H9 (cell line): ENCODE measurements around the gene B4GALNT1. TPM values are rescaled to one million over a fixed set of nuclear protein-coding genes. Genes with fewer than 3 reads are reported as not detected.

Experiments used
- DNase-seq: peaks from one replicate; pipeline ENCODE4 v3.0.0-alpha.2; 2017
- H2AFZ ChIP-seq: one replicate; pipeline ENCODE4 v1.6.1; 2013; ENCODE audit warnings: mild to moderate bottlenecking, low read length, control low read depth, moderate library complexity
- H2AK5ac ChIP-seq: 2 replicates; pipeline ENCODE4 v1.6.1; 2013; ENCODE audit warnings: low read length, control low read depth, mixed read lengths; ENCODE audit not compliant: insufficient read length
- H2BK120ac ChIP-seq: one replicate; pipeline ENCODE4 v1.6.1; 2013; ENCODE audit warnings: low read depth, mild to moderate bottlenecking, low read length, control low read depth, inconsistent platforms; ENCODE audit not compliant: poor library complexity, severe bottlenecking
- H2BK12ac ChIP-seq: 2 replicates; pipeline ENCODE4 v1.6.1; 2013; ENCODE audit warnings: low read length, control low read depth, mixed read lengths, low read depth; ENCODE audit not compliant: insufficient read length
- H2BK15ac ChIP-seq: 2 replicates; pipeline ENCODE4 v1.6.1; 2013; ENCODE audit warnings: low read depth, low read length, control low read depth
- H2BK20ac ChIP-seq: one replicate; pipeline ENCODE4 v1.6.1; 2013; ENCODE audit warnings: low read depth, mild to moderate bottlenecking, low read length, control low read depth, inconsistent platforms; ENCODE audit not compliant: poor library complexity, severe bottlenecking
- H2BK5ac ChIP-seq: 2 replicates; pipeline ENCODE4 v1.6.1; 2013; ENCODE audit warnings: low read length, control low read depth, mixed read lengths; ENCODE audit not compliant: insufficient read length
- H3K14ac ChIP-seq: 2 replicates; pipeline ENCODE4 v1.6.1; 2013; ENCODE audit warnings: low read length, control low read depth; ENCODE audit not compliant: insufficient read depth
- H3K18ac ChIP-seq: 2 replicates; pipeline ENCODE4 v1.6.1; 2013; ENCODE audit warnings: low read depth, mild to moderate bottlenecking, mixed read lengths, low read length, control low read depth; ENCODE audit not compliant: insufficient read length
- H3K23ac ChIP-seq: 2 replicates; pipeline ENCODE4 v1.6.1; 2013; ENCODE audit warnings: low read length, control low read depth, mixed read lengths, low read depth; ENCODE audit not compliant: insufficient read length
- H3K23me2 ChIP-seq: 2 replicates; pipeline ENCODE4 v1.6.1; 2013; ENCODE audit warnings: low read depth, mild to moderate bottlenecking, mixed read lengths, low read length, control low read depth; ENCODE audit not compliant: insufficient read length, poor library complexity, severe bottlenecking
- H3K27ac ChIP-seq: 2 replicates; pipeline ENCODE4 v1.5.1; 2013; ENCODE audit warnings: low read length, control low read depth, mixed read lengths, low read depth; ENCODE audit not compliant: insufficient read length
- H3K27me3 ChIP-seq: 2 replicates; pipeline ENCODE4 v1.6.1; 2013; ENCODE audit warnings: low read length, control low read depth, inconsistent platforms; ENCODE audit not compliant: insufficient read depth
- H3K4ac ChIP-seq: 2 replicates; pipeline ENCODE4 v1.6.1; 2013; ENCODE audit warnings: low read depth, mild to moderate bottlenecking, control low read depth, inconsistent platforms, low read length, moderate library complexity
- H3K4me1 ChIP-seq: 2 replicates; pipeline ENCODE4 v1.6.1; 2013; ENCODE audit warnings: low read length, control low read depth, inconsistent platforms; ENCODE audit not compliant: insufficient read depth
- H3K4me2 ChIP-seq: 2 replicates; pipeline ENCODE4 v1.6.1; 2013; ENCODE audit warnings: low read length, control low read depth, mixed read lengths; ENCODE audit not compliant: insufficient read length, insufficient read depth
- H3K56ac ChIP-seq: 2 replicates; pipeline ENCODE4 v1.6.1; 2013; ENCODE audit warnings: low read depth, mild to moderate bottlenecking, mixed read lengths, low read length, control low read depth; ENCODE audit not compliant: insufficient read length
- H3K79me1 ChIP-seq: 2 replicates; pipeline ENCODE4 v1.6.1; 2013; ENCODE audit warnings: low read depth, mild to moderate bottlenecking, moderate library complexity, low read length, control low read depth, inconsistent platforms; ENCODE audit not compliant: insufficient read depth, poor library complexity, severe bottlenecking
- H3K79me2 ChIP-seq: 2 replicates; pipeline ENCODE4 v1.6.1; 2013; ENCODE audit warnings: low read length, control low read depth, inconsistent platforms; ENCODE audit not compliant: insufficient read depth
- H3K9ac ChIP-seq: 2 replicates; pipeline ENCODE4 v1.6.1; 2013; ENCODE audit warnings: low read length, control low read depth, mixed read lengths; ENCODE audit not compliant: insufficient read length; ENCODE audit errors: extremely low read depth
- H3K9me3 ChIP-seq: one replicate; pipeline ENCODE4 v1.6.1; 2013; ENCODE audit warnings: low read depth, low read length, inconsistent platforms; ENCODE audit not compliant: control insufficient read depth
- H3T11ph ChIP-seq: one replicate; pipeline ENCODE4 v1.6.1; 2013; ENCODE audit warnings: mild to moderate bottlenecking, low read length, control low read depth, inconsistent platforms
- H4K20me1 ChIP-seq: one replicate; pipeline ENCODE4 v1.6.1; 2013; ENCODE audit not compliant: control insufficient read depth, insufficient read length, insufficient read depth
- H4K5ac ChIP-seq: 2 replicates; pipeline ENCODE4 v1.6.1; 2013; ENCODE audit warnings: low read depth, mild to moderate bottlenecking, mixed read lengths, low read length, control low read depth; ENCODE audit not compliant: insufficient read length
- H4K8ac ChIP-seq: replicated peaks from 2 replicates; pipeline ENCODE4 v1.6.1; 2013; ENCODE audit warnings: low read length, control low read depth, mixed read lengths, low read depth; ENCODE audit not compliant: insufficient read length
- H4K91ac ChIP-seq: 2 replicates; pipeline ENCODE4 v1.6.1; 2013; ENCODE audit warnings: low read depth, mild to moderate bottlenecking, moderate library complexity, mixed read lengths, low read length, control low read depth; ENCODE audit not compliant: insufficient read length
- H3K27ac Mint-ChIP-seq, 3 experiments: 2 replicates in 2 of 3; 3 replicates in 1 of 3; pipeline ENCODE4 v1.8.0; 2020 to 2021; ENCODE audit warnings: mixed read lengths in 3 of 3, mild to moderate bottlenecking in 1 of 3, moderate library complexity in 1 of 3
- H3K27me3 Mint-ChIP-seq: 2 replicates; pipeline ENCODE4 v1.8.0; 2021; ENCODE audit warnings: low read depth, mild to moderate bottlenecking, moderate library complexity, mixed read lengths
- H3K36me3 Mint-ChIP-seq, 3 experiments: 2 replicates in 2 of 3; 3 replicates in 1 of 3; pipeline ENCODE4 v1.8.0; 2020 to 2021; ENCODE audit warnings: low read depth in 3 of 3, mixed read lengths in 3 of 3; ENCODE audit not compliant: insufficient read depth in 1 of 3
- H3K4me1 Mint-ChIP-seq, 2 experiments: 2 replicates each; pipeline ENCODE4 v1.8.0; 2020; ENCODE audit warnings: mixed read lengths in 2 of 2
- H3K4me3 Mint-ChIP-seq, 2 experiments: 2 replicates in 1 of 2; 3 replicates in 1 of 2; pipeline ENCODE4 v1.8.0; 2020 to 2021; ENCODE audit warnings: mild to moderate bottlenecking in 2 of 2, mixed read lengths in 2 of 2, moderate library complexity in 1 of 2
- H3K9me3 Mint-ChIP-seq, 2 experiments: 2 replicates in 1 of 2; 3 replicates in 1 of 2; pipeline ENCODE4 v1.8.0; 2020; ENCODE audit warnings: mild to moderate bottlenecking in 2 of 2, mixed read lengths in 2 of 2, moderate library complexity in 1 of 2
- total RNA-seq: library from RNA; stranded (reverse); gene quantifications from 2 replicates; pipeline ENCODE4 v1.2.1, GENCODE V29; 2021
- TF ChIP-seq, protein P1 (sequence below): fragments of 200-600 bp; sonication (generic); conservative IDR thresholded peaks from 3 replicates; pipeline ENCODE4 v1.8.0; 2021; ENCODE audit warnings: antibody characterized with exemption, mild to moderate bottlenecking

The B4GALNT1 gene
- total RNA-seq, 1 experiment from 2014 or later = 2.3 TPM

DNA sequence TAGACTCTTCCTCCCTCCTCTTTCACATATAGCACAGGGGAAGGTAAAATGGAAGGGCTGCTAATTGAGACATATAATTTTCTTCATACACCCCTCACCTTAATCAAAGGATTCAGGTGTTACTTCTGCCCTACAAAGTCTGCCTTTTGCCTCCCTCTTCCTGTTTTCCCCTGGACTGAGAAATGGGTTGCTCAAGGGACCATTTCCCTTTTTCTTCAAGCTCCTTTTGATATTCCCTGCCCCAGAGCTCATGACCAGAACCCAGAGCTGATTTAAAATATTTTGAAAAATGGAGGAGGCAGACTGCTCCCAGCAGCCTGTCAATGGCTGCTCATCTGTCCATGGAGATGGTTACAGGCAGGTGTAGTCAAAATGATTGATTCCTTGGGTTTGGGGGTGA, 48.3 kb downstream of the B4GALNT1 start:
- Histone ChIP-seq H2BK12ac (no peak overlapping the region), H3K27me3 (no peaks in the 10 kb centered on the region)
- H3K4me3 Mint-ChIP-seq = no peak overlapping the region

More for the DNA sequence above, 48.3 kb downstream of the B4GALNT1 start:
- Histone ChIP-seq H2BK15ac (no peak overlapping the region), H3K9me3 (no peaks in the 10 kb centered on the region), H2BK20ac (no peak overlapping the region), H3K79me2 (no peaks in the 10 kb centered on the region), H4K91ac (no peak overlapping the region), H4K8ac (no peak overlapping the region), H3K23ac (no peak overlapping the region), H2AFZ (no peak overlapping the region), H2AK5ac (no peak overlapping the region), H3K9ac (no peak overlapping the region), H4K20me1 (no peaks in the 10 kb centered on the region), H2BK120ac (no peak overlapping the region), H4K5ac (no peak overlapping the region), H3K4me2 (no peak overlapping the region), H3K27ac (no peak overlapping the region), H3K4ac (no peak overlapping the region), H3K4me1 (no peaks in the 10 kb centered on the region), H3T11ph (no peak overlapping the region), H3K18ac (no peak overlapping the region), H3K23me2 (no peaks in the 10 kb centered on the region), H3K79me1 (no peaks in the 10 kb centered on the region), H2BK5ac (no peak overlapping the region), H3K14ac (no peak overlapping the region), H3K56ac (no peak overlapping the region)
- H3K36me3 Mint-ChIP-seq = peaks cover 12 to 38% (median 28%) of the 10 kb centered on the region in 3 experiments
- TF ChIP-seq, protein P1, sequence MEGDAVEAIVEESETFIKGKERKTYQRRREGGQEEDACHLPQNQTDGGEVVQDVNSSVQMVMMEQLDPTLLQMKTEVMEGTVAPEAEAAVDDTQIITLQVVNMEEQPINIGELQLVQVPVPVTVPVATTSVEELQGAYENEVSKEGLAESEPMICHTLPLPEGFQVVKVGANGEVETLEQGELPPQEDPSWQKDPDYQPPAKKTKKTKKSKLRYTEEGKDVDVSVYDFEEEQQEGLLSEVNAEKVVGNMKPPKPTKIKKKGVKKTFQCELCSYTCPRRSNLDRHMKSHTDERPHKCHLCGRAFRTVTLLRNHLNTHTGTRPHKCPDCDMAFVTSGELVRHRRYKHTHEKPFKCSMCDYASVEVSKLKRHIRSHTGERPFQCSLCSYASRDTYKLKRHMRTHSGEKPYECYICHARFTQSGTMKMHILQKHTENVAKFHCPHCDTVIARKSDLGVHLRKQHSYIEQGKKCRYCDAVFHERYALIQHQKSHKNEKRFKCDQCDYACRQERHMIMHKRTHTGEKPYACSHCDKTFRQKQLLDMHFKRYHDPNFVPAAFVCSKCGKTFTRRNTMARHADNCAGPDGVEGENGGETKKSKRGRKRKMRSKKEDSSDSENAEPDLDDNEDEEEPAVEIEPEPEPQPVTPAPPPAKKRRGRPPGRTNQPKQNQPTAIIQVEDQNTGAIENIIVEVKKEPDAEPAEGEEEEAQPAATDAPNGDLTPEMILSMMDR = no peak
- H3K27me3 Mint-ChIP-seq = no peaks in the 10 kb centered on the region
- H3K27ac Mint-ChIP-seq = peak overlapping the region in 1 of 3 experiments; percentile 49; a peak in 1 of 7 replicates
- no peak for DNase-seq
- no peaks in the 10 kb centered on the region for H3K9me3 Mint-ChIP-seq
- peaks cover 0 to 2% of the 10 kb centered on the region in 2 experiments; a peak in 1 of 4 replicates for H3K4me1 Mint-ChIP-seq
